Lung (tissue), 12 donors: ENCODE data around the gene TLCD2. TPM values are rescaled to one million over a fixed set of nuclear protein-coding genes. Genes with fewer than 3 reads are reported as not detected.

ENCODE experiments used
- ATAC-seq: fragments of 200-7000 bp; cut with Tn5 transposase; one replicate; pipeline ENCODE4 v1.9.1; 2020; ENCODE audit warnings: moderate number of reproducible peaks; ENCODE audit not compliant: insufficient read depth, low FRiP score
- DNase-seq, 3 donors: peaks; one replicate each; pipeline ENCODE4 v3.0.0-alpha.2; 2013 to 2017
- H3K27ac ChIP-seq, 2 donors: one replicate each; pipeline ENCODE4 v1.5.1; 2013; ENCODE audit warnings: mild to moderate bottlenecking in 2 of 2, moderate library complexity in 2 of 2, control low read depth in 1 of 2, inconsistent platforms in 1 of 2, low read depth in 1 of 2, low read length in 1 of 2
- H3K27me3 ChIP-seq, 3 donors: one replicate each; pipeline ENCODE4 v1.5.1; 2013; ENCODE audit warnings: low read length in 2 of 3; ENCODE audit not compliant: control insufficient read depth in 3 of 3, insufficient read depth in 3 of 3
- H3K36me3 ChIP-seq, 4 donors: one replicate each; pipeline ENCODE4 v1.5.1; 2013; ENCODE audit warnings: low read length in 4 of 4, mild to moderate bottlenecking in 1 of 4, moderate library complexity in 1 of 4; ENCODE audit not compliant: control insufficient read depth in 4 of 4, insufficient read depth in 4 of 4
- H3K4me1 ChIP-seq, 5 donors: one replicate each; pipeline ENCODE4 v1.5.1; 2013; ENCODE audit warnings: low read length in 5 of 5, mild to moderate bottlenecking in 2 of 5, moderate library complexity in 1 of 5; ENCODE audit not compliant: control insufficient read depth in 5 of 5, insufficient read depth in 5 of 5
- H3K4me3 ChIP-seq: one replicate; pipeline ENCODE4 v1.5.1; 2013; ENCODE audit warnings: mild to moderate bottlenecking, control low read depth, moderate library complexity
- H3K9ac ChIP-seq, 2 donors: one replicate each; pipeline ENCODE4 v1.5.1; 2013; ENCODE audit warnings: low read length in 2 of 2, control low read depth in 1 of 2; ENCODE audit not compliant: insufficient read depth in 1 of 2
- H3K9me3 ChIP-seq, 4 donors: one replicate each; pipeline ENCODE4 v1.5.1; 2013; ENCODE audit warnings: low read length in 3 of 4, mild to moderate bottlenecking in 1 of 4, moderate library complexity in 1 of 4; ENCODE audit not compliant: control insufficient read depth in 4 of 4, insufficient read depth in 3 of 4
- CTCF ChIP-seq: IDR thresholded peaks from 2 replicates; pipeline ENCODE4 v1.5.1; 2012; ENCODE audit warnings: mild to moderate bottlenecking; ENCODE audit errors: control extremely low read depth, extremely low read depth
- WGBS, 2 donors: extraction: QIAGEN DNeasy Blood & Tissue Kit; methylation state at CpG; one replicate each; pipeline ENCODE4 v1.1.7; 2013; 5-methylcytosine and 5-hydroxymethylcytosine counted together
- polyA plus RNA-seq, 2 donors: library from polyadenylated mRNA; stranded (reverse); fragments of 200-250 nt; gene quantifications; one replicate each; pipeline ENCODE4 v1.2.1, GENCODE V29; 2013
- total RNA-seq, 2 donors: library from RNA; depleted of rRNA in 1 of 2; stranded (reverse); fragments of >200 nt in 1 of 2; gene quantifications; one replicate each; pipeline ENCODE4 v1.2.1, GENCODE V29; 2014 to 2021
- donor health status: control.
- donor health status: control.
- donor health status: Bipolar disorder and iron deficiency.
- donor health status: healthy.
- donor health status: DM: yes; HTN: yes; CAD: no.

The TLCD2 gene
- total and polyA plus RNA-seq, 4 donors: 4.4 to 16.1 (median 9.8) TPM

- Histone ChIP-seq H3K9ac (no peak overlapping the region), H3K36me3 (no peaks in the 10 kb centered on the region), H3K27ac (no peak overlapping the region), H3K4me1 (peaks cover 0 to 9% (median 0%) of the 10 kb centered on the region in 5 donors), H3K9me3 (no peaks in the 10 kb centered on the region), H3K27me3 (no peaks in the 10 kb centered on the region), H3K4me3 (no peak overlapping the region)
- DNase-seq (no peak), ATAC-seq (no peak)
- no peak for TF ChIP-seq CTCF
- 72 to 75% methylated on average over 17 of the region's 17 CpGs for WGBS, 2 donors
Measured at GRCh38 chr17:1755827-1756262, 45.7 kb upstream of the TLCD2 start.

GRCh38 chr17:1755252-1755826 is 45.2 kb upstream of the TLCD2 start:
- TF ChIP-seq CTCF: no peak
- Histone ChIP-seq H3K9me3 (no peaks in the 10 kb centered on the region), H3K27ac (no peak overlapping the region), H3K4me1 (peaks cover 0 to 9% (median 0%) of the 10 kb centered on the region in 5 donors), H3K9ac (no peak overlapping the region), H3K27me3 (no peaks in the 10 kb centered on the region), H3K36me3 (no peaks in the 10 kb centered on the region), H3K4me3 (no peak overlapping the region)
- WGBS, 2 donors: 78 to 92% methylated on average over 13 to 20 of the region's 20 CpGs
- DNase-seq (no peak), ATAC-seq (no peak)

GRCh38 chr17:1754430-1755112 is 44.4 kb upstream of the TLCD2 start:
- Histone ChIP-seq H3K9me3 (no peaks in the 10 kb centered on the region), H3K27ac (peak overlapping the region in 1 of 2 donors; percentile 75), H3K4me3 (no peak overlapping the region), H3K9ac (no peak overlapping the region), H3K4me1 (peaks cover 0 to 9% (median 0%) of the 10 kb centered on the region in 5 donors), H3K27me3 (no peaks in the 10 kb centered on the region), H3K36me3 (no peaks in the 10 kb centered on the region)
- TF ChIP-seq CTCF: no peak
- ATAC-seq: no peak
- WGBS, 2 donors: 64 to 83% methylated on average over 24 to 25 of the region's 25 CpGs
- DNase-seq: no peak
